Measurements from ENCODE around the gene MFN2.

The MFN2 gene

GRCh38 chr1:11960715-11961114, 19.5 kb upstream of the MFN2 start:
- DNase-seq = peak in 1 of 2 donors; percentile 34

GRCh38 chr1:11961230-11961629, 19.0 kb upstream of the MFN2 start:
- no peak for DNase-seq

DNA sequence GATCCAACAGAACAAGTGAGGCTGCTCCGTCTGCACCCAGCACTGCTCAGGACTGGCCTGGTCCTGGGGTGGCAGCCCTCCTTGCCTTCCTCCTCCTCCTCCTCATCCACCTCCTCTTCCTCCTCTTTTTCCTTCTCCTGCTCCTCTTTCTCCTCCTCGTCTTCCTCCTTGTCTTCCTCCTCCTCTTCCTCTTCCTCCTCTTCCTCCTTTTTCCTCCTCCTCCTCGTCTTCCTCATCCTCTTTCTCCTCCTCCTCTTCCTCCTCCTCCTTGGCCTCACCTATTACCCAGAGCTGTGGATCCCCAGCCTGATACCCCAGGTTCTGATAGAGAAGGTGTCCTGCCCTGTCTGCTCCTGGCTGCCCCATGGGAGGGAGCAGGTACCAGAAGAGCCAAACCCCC, 16.6 kb upstream of the MFN2 start:
- no peak for DNase-seq

DNA sequence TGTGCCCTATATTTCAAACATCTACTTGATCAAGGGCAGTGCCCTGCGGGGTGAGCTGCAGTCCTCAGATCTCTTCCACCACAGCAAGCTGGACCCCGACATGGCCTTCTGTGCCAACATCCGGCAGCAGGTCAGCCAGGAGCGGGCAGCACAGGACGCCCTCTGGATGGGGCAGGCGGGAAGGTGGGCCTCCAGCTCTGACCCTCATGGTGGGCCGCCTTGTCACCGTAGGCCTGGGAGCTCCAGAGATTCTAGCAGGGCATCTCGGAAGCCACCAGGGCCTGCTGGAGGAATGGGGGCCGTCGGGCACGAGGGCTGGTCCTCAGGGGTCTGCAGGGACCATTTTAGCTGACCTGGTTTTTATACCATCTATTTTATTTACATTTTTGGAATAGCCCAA, 15.6 kb upstream of the MFN2 start:
- no peak for DNase-seq

DNA sequence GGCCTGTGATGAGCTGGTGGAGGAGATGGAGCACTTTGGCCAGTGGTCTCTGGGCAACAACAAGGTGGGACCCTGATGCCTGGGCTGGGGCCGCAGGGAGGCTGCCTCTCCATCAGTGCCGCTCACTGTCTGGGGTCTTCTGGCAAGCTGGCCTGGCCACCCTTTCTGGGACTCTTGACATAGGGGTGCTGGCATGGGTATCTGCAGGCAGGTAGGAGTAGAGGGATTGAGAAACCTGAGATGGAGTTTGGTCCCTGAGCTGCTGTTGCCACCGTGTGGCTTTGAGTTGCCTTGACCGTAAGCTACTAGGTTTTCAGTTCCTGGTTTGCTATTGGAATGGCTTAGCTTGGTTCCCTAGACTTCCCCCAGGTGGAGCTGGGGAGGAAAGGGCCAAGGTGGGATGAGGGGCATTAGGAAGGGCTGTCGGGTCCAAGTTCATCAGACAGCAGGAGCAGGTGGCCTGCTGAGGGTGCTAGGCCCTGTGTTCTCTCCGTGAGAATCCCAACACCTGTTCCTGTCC, 13.2 kb upstream of the MFN2 start:
- peak; percentile 17 to 19 for DNase-seq

DNA sequence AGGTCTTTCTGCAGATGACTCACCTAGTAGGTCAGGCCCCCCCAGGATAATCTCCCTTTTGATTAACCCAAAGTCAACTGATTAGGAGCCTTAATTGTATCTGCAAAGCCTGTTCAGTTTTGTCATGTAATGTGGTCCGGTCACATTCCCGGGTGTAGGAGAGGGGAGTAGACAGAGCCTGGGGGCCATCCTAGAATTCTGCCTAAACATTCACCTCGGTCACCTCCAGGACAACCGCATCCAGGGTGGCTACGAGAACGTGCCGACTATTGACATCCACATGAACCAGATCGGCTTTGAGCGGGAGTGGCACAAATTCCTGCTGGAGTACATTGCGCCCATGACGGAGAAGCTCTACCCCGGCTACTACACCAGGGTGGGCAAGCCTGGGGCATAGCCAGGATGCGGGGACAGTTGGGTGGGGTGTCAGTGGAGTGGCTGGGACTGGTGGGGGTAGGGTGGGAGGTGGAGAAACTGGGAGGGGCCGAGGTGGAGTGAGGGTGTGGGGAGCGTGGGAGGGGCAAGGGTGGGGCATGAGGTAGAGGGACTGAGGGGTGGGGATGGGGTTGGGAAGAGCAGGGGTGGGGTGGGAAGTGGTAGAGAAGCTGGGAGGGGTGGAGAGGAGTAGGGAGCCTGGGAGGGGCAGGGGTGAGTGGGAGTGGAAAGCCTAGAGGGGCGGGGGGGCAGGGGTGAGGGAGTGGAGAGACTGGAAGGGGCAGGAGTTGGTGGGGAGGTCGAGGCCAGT, 9.6 kb upstream of the MFN2 start:
- DNase-seq = no peak

- DNase-seq = no peak
These were observed 2.6 kb upstream of the MFN2 start for GRCh38 chr1:11977625-11978024.

DNA sequence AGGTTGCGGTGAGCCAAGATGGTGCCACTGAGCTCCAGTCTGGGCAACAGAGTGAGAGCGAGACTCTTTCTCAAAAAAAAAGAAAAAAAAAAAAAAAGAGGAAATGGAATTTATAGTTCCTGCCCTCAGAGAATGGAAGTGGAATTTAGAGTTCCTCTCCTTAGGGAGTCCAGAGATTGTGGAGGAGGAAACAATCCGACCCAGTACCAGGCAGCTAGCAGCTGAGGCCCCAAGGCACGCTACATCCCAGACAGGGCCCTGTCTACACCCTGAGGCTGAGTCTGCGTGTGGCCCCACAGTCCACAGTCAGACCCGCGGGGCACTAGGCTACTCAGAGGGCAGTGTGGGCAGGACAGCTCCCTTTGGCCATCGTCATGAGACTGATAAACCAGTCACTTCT, 1.9 kb upstream of the MFN2 start:
- no peak for DNase-seq

DNA sequence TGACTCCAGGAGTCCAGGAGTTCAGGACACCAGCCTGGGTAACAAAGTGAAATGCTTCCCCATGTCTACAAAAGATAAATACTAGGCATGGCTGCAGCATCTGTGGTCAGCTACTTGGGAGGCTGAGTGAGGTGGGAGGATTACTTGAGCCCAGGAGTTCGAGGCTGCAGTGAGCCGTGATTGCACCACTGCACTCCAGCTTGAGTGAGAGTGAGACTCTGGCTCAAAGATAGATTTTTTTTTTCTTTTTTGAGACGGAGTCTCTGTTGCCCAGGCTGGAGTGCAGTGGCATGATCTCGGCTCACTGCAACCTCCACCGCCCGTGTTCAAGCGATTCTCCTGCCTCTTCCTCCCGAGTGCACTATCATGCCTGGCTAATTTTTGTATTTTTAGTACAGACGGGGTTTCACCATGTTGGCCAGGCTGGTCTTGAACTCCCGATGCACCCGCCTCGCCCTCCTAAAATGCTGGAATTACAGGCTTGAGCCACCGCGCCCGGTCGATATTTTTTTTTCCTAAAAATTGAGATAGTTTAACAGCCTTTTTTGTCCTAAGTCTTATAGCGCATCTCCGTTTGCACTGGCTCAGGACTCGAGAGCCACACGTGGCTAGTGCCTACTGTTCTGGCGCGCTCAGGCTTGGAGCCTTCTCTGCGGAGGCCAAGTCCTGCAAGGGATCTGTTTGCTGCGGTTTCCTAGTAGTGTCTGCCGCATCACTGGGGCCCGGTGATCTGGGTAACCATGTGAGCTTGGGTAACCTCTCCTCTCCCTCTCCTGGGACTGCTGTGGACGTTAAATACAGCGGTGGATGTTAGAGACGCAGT, 1.0 kb upstream of the MFN2 start:
- DNase-seq = no peak

- no peak for DNase-seq
These were observed 380 bp downstream of the MFN2 start for GRCh38 chr1:11980676-11980972.

GRCh38 chr1:11981378-11982009, 1.2 kb downstream of the MFN2 start:
- DNase-seq = no peak

DNA sequence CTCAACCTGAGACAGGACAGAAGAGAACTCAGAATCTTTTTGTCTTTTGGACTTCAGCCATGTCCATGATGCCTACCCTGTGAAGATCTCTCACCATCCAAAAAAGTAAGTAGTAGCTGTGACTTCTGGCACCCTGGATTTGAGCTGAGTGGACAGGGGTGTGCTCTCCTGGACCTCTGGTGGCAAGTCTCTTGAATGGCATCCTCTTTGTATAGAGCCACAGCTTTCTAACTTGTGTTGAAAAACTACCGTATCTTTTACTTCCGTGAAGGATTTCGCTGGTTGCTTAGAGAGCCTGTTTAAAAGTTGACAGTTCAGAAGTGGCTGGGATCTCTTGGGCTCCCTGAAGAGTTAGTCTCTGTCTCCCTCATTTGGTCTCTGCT, 1.8 kb downstream of the MFN2 start:
- peak in 1 of 2 donors; percentile 15 for DNase-seq

DNA sequence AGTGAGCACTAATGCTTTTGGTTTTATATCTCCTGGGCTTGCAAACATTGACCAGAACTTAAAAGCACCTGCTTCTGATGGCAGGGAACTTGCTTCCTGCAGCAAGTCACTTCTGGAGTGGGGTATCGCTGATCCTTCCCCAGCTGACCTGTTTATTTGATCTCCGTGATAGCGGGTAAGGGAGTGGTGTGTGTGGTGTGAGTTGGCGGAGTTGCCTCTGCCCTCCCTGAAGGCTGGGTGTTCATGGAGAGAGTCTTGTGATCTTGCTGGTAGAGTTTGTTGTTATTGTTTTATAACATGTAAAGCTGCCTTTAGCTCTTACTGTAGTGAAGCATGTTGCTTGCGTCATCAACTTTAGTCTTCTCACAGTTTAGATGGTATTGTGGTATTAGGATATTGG, 3.9 kb downstream of the MFN2 start:
- no peak for DNase-seq

DNA sequence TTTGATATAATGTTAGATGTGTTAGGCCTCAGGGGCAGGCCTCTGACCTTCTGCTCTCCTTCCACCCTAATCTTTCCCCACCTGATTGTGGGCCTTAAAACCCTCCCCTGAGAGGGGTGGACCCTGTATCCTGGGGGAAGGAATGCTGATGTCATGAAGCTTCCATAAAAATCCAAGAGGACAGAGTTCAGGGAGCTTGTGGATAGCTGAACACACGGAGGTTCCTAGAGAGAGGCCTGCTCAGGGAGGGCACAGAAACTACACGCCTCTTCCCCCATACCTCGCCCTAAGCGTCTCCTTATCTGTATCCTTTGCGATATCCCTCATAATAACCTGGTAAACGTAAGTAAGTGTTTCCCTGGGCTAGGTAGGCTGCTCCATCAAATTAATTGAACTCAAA, 4.3 kb downstream of the MFN2 start:
- DNase-seq = no peak

DNA sequence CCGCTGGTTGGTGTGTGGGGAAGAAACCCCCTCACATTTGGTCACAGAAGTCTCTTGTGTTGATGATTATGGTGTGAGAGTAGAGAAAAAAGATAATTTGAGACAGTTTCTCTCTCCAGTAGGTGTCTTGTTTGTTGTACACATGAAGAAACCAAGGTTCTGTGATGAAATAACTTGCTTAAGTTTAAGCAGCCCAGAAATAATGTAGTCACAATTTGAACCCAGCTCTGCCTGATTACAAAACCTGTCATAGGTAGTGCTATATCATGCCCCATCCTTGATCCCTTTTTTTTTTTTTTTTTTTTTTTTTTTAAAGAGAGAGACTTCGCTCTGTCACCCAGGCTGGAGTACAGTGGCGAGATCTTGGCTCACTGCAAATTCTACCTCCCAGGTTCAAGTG, 4.9 kb downstream of the MFN2 start:
- DNase-seq = no peak

DNA sequence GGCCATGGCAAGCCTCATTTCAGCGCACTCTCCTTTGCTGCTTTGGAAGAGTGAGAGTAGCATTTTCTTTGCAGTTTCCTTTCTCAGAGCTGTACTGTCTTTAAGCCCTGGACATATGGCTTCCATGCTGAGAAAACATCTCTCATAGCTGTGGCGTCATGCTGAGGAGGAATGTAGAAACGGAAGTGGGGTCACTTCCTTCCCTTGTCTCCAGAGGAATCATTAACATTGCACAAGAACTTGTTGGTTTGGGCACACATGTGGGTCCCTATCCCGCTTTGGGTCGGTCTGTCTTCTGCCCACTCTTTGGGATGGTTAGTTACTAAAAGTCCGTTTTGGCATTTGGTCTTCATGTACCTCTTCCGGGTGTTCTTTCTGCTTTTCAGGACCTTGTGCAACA, 5.6 kb downstream of the MFN2 start:
- no peak for DNase-seq

- no peak for DNase-seq
These were observed 9.4 kb downstream of the MFN2 start for GRCh38 chr1:11989669-11990068.

DNA sequence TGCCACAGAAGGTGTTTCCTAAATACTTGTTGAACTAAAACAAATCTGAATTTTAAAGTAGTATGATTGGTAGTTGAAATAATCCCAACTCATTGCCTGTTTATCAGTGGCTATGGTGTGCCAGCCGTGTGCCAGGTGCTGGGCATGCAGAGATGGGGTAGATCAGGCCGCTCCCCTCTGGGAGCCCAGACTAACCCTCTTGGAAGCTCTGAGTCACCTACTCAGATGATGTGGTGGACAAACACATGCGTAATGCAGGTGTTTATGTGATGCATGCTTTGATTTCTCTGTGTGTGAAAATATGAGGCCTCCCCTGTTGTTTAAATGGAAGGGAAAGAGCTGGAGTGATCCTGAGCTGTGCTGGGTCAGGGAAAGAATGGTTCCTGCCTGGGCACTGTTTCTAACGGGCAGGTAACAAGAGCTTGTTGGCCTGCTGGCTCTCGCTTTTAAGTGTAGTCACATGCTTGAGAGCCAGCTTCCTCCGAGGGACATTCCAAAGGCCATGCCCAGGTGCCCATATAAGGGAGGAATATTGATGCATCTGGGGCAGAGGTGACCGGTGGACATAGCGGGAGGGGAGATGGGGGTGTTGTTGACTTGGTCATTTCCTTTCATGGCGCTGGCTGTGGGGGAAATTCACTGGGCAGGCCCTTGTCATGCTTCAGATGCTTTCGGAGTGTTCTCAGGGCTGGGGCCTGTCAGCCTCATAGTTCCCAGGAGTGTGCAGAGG, 10.2 kb downstream of the MFN2 start:
- DNase-seq = no peak

GRCh38 chr1:11991969-11992676, 11.9 kb downstream of the MFN2 start:
- DNase-seq = no peak

- no peak for DNase-seq
These were observed 17.0 kb downstream of the MFN2 start for GRCh38 chr1:11997081-11997850.

DNA sequence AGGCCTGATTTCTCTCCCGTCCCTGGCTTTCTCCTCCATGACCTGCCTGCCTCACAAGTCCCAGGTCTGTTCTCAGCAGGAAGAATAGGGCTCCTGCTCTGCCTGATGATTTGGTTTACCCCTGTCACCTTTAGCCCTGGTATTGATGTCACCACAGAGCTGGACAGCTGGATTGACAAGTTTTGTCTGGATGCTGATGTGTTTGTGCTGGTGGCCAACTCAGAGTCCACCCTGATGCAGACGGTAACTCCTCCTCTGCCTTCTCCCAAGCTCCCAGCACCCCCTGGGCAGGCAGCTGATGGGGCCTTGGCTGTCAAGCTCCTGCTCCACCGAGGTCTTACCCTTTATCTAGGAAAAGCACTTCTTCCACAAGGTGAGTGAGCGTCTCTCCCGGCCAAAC, 18.4 kb downstream of the MFN2 start:
- no peak for DNase-seq

DNA sequence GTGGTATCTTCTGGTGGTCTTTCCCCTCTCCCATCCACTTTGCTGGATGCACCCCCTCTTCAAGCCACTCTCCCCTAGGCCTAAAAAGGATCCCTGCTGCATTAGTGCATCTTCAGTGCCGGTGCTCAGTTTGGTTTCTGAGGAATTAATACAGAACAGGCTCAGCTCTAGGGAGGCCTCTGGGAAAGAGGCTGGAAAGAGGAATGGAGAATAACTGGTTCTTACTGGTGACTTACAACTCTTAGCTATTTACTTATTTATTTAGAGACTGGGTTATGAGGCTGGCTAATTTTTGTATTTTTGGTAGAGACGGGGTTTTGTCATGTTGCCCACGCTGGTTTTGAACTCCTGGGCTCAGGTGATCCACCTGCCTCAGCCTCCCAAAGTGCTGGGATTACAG, 19.0 kb downstream of the MFN2 start:
- DNase-seq = no peak
